Naive thymus-derived CD8-positive, alpha-beta T cell (primary cell): ENCODE data around the gene TMEM163. TPM values are rescaled to one million over a fixed set of nuclear protein-coding genes. Genes with fewer than 3 reads are reported as not detected.
A peak's percentile ranks its signal among the peaks of the same experiment; 100 is the strongest.
"Not testable (repeated sequence)": the region's sequence is repeated elsewhere in the genome, so short reads cannot be mapped to it uniquely, and the experiment has no call there.

Experiments used
- ATAC-seq, 2 donors: fragments of 150-1000 bp; cut with Tn5 transposase in 1 of 2; sonication (Bioruptor Pico), chemical (Tn5 transposase) in 1 of 2; 1 replicate in 1 of 2; 2 replicates in 1 of 2; pipeline ENCODE4 v1.10.0; 2021; ENCODE audit warnings: mild to moderate bottlenecking in 2 of 2, moderate library complexity in 2 of 2
- POLR2A ChIA-PET: fragments of 350-600 bp; sonication (Branson Sonifier 250); formaldehyde crosslinking; loops from one replicate; lab custom pipeline; 2021; ENCODE audit warnings: antibody characterized with exemption; lab: Charles Lee
- DNase-seq, 10 donors: peaks; one replicate each; pipeline versions ENCODE4 v3.0.0 to v3.0.0-alpha.2; 2020 to 2022
- H3K27ac Mint-ChIP-seq, 10 donors: one replicate each; pipeline ENCODE4 v1.8.0; 2020 to 2022; ENCODE audit warnings: mild to moderate bottlenecking in 10 of 10, mixed read lengths in 10 of 10, moderate library complexity in 4 of 10, inconsistent platforms in 1 of 10
- H3K27me3 Mint-ChIP-seq, 5 donors: one replicate each; pipeline ENCODE4 v1.8.0; 2021 to 2022; ENCODE audit warnings: mixed read lengths in 5 of 5
- H3K36me3 Mint-ChIP-seq, 3 donors: one replicate each; pipeline ENCODE4 v1.8.0; 2020 to 2022; ENCODE audit warnings: mixed read lengths in 3 of 3, mild to moderate bottlenecking in 2 of 3, inconsistent platforms in 1 of 3
- H3K4me1 Mint-ChIP-seq, 4 donors: one replicate each; pipeline ENCODE4 v1.8.0; 2021 to 2022; ENCODE audit warnings: mixed read lengths in 4 of 4
- H3K4me3 Mint-ChIP-seq, 10 donors: one replicate each; pipeline ENCODE4 v1.8.0; 2020 to 2022; ENCODE audit warnings: mild to moderate bottlenecking in 10 of 10, mixed read lengths in 10 of 10, moderate library complexity in 6 of 10, inconsistent platforms in 1 of 10
- H3K9me3 Mint-ChIP-seq, 9 donors: one replicate each; pipeline ENCODE4 v1.8.0; 2020 to 2022; ENCODE audit warnings: mixed read lengths in 9 of 9, mild to moderate bottlenecking in 3 of 9, inconsistent platforms in 1 of 9, moderate library complexity in 1 of 9
- polyA plus RNA-seq, 3 donors: library from polyadenylated mRNA; unstranded; fragments of 300-500 nt; fragmentation: Illumina TruSeq; gene quantifications; one replicate each; pipeline ENCODE4 v1.2.3, GENCODE V29; 2021
- total RNA-seq, 8 experiments: library from RNA in 2 of 8; stranded (reverse) in 2 of 8; gene quantifications; one replicate each; pipeline ENCODE4 v1.2.3 and lab custom pipeline; 2021 to 2026

Gene TMEM163
- total and polyA plus RNA-seq, 5 experiments from 2014 or later, result 0.24 TPM; not detected in 4

GRCh38 chr2:134578316-134578715, 140.5 kb downstream of the TMEM163 start:
- ATAC-seq (no peak), DNase-seq (no peak)
- H3K36me3 Mint-ChIP-seq, result no peaks in the 10 kb centered on the region
- no peaks in the 10 kb centered on the region for H3K9me3 Mint-ChIP-seq
- no peak overlapping the region for H3K4me3 Mint-ChIP-seq
- H3K27ac Mint-ChIP-seq, result no peak overlapping the region
- H3K4me1 Mint-ChIP-seq, result peaks cover 3 to 14% (median 12%) of the 10 kb centered on the region in 4 donors
- peaks cover 0 to 3% (median 0%) of the 10 kb centered on the region in 5 donors for H3K27me3 Mint-ChIP-seq
- POLR2A ChIA-PET, result no interaction called here

- no peak overlapping the region for H3K27ac Mint-ChIP-seq
- peak in 6 of 10 donors; percentile 6 to 39 (median 12) for DNase-seq
- POLR2A ChIA-PET, result no interaction called here
- no peaks in the 10 kb centered on the region for H3K9me3 Mint-ChIP-seq
- H3K4me1 Mint-ChIP-seq, result peaks cover 0 to 3% (median under 1%) of the 10 kb centered on the region in 4 donors
- no peak overlapping the region for H3K4me3 Mint-ChIP-seq
- peaks cover 0 to 3% (median 0%) of the 10 kb centered on the region in 5 donors for H3K27me3 Mint-ChIP-seq
- H3K36me3 Mint-ChIP-seq, result no peaks in the 10 kb centered on the region
- ATAC-seq, result peak in 1 of 2 donors; percentile 37
These were observed 142.3 kb downstream of the TMEM163 start for GRCh38 chr2:134576478-134576877.

DNA sequence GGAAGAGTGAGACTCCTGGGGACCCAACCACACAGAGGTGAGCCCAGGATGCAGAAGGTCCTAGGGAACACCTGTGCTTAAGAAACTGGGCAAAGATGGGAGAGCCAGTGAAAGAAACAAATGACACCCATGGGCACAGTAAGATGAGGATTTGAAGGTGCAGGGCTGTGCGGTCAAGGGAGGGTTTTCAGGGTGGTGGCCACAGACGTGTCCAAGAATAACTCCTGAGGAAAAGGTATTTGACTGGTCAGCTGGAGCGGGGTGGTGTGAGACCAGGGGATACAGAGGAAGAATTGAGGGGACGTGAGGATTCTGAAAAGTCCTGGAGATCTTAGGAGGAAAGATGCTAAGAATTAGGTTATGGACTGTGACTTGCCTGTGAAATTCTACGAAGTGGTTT, 142.9 kb downstream of the TMEM163 start:
- DNase-seq (no peak), ATAC-seq (no peak)
- no peaks in the 10 kb centered on the region for H3K4me1 Mint-ChIP-seq
- H3K4me3 Mint-ChIP-seq, result no peak overlapping the region
- H3K9me3 Mint-ChIP-seq, result no peaks in the 10 kb centered on the region
- H3K27ac Mint-ChIP-seq, result peak overlapping the region in 1 of 10 donors; percentile 7
- no peaks in the 10 kb centered on the region for H3K36me3 Mint-ChIP-seq
- peaks cover 0 to 3% (median 0%) of the 10 kb centered on the region in 5 donors for H3K27me3 Mint-ChIP-seq
- POLR2A ChIA-PET, result no interaction called here

GRCh38 chr2:134574611-134575330, 144.0 kb downstream of the TMEM163 start:
- peak overlapping the region in 1 of 10 donors; percentile 8 for H3K27ac Mint-ChIP-seq
- DNase-seq, result no peak
- H3K4me3 Mint-ChIP-seq, result no peak overlapping the region
- POLR2A ChIA-PET, result no interaction called here
- no peaks in the 10 kb centered on the region for H3K36me3 Mint-ChIP-seq
- ATAC-seq, result no peak
- H3K9me3 Mint-ChIP-seq, result no peaks in the 10 kb centered on the region
- H3K27me3 Mint-ChIP-seq, result peaks cover 0 to 3% (median 0%) of the 10 kb centered on the region in 5 donors
- no peaks in the 10 kb centered on the region for H3K4me1 Mint-ChIP-seq

DNA sequence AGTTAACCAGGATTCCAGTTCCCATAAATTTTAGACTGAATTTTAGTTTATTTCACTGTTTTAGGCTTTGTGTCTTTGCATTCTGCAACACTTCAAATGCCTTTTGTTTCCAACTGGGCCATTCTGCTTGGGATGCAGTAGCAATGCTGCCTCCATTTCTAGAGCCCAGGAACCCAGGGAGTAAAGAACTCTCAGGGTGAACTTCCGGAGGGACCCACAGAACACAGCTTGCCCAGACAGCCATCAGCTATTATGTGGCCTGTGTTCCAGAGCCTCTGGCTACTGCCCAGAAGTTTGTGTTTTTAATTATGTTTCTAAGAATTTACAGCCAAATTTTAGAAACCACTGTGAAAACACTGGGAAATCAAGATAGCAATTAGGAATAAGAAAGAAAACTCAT, 145.1 kb downstream of the TMEM163 start:
- H3K9me3 Mint-ChIP-seq, result no peaks in the 10 kb centered on the region
- no peak overlapping the region for H3K4me3 Mint-ChIP-seq
- H3K36me3 Mint-ChIP-seq, result no peaks in the 10 kb centered on the region
- no peaks in the 10 kb centered on the region for H3K4me1 Mint-ChIP-seq
- H3K27me3 Mint-ChIP-seq, result peaks cover under 1 to 3% (median 2%) of the 10 kb centered on the region in 5 donors
- ATAC-seq, result no peak
- POLR2A ChIA-PET, result no interaction called here
- H3K27ac Mint-ChIP-seq, result no peak overlapping the region
- no peak for DNase-seq

GRCh38 chr2:134573085-134573370, 145.8 kb downstream of the TMEM163 start:
- POLR2A ChIA-PET, result no interaction called here
- H3K27me3 Mint-ChIP-seq, result peaks cover 1 to 10% (median 3%) of the 10 kb centered on the region in 5 donors
- no peak overlapping the region for H3K27ac Mint-ChIP-seq
- H3K9me3 Mint-ChIP-seq, result no peaks in the 10 kb centered on the region
- H3K36me3 Mint-ChIP-seq, result no peaks in the 10 kb centered on the region
- H3K4me3 Mint-ChIP-seq, result no peak overlapping the region
- DNase-seq, result no peak
- ATAC-seq, result no peak
- no peaks in the 10 kb centered on the region for H3K4me1 Mint-ChIP-seq

DNA sequence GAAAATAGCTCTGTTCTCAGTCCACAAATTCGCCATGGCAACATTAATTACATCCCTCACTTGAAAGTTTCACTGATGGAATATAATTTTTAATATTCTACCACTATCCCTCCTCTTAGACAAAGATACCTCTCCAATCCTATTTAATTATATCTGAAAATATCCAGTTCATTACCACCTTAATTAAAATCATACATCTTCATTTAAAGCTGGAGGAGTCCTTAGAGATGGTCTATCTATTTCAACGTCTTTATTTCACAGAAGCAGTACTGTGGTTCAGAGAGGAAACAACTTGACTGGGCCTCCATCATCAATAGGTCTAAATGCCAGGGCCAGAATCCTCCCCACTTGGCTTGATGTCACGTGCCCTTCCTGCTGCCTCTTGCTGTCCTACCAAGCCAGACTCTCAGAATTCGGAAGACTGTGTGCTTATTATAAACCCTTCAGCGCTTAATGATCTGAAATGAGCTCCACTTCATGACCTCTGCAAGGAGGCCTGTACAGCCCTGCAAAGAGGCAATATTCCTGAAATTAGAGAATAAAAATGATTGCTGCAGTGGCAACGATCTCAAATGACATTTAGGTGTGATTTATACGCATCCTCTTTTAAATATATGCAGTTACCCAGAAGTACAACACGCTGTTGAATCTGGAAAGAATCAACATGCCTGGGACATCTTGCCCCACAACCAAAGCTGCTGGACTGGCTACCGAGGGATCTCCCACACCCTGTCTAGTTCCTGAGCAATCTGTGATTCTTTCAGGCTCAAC, 146.3 kb downstream of the TMEM163 start:
- Mint-ChIP-seq H3K9me3 (no peaks in the 10 kb centered on the region), H3K36me3 (no peaks in the 10 kb centered on the region), H3K27me3 (peaks cover 1 to 10% (median 3%) of the 10 kb centered on the region in 5 donors), H3K27ac (peak overlapping the region in 1 of 10 donors; percentile 66), H3K4me1 (no peaks in the 10 kb centered on the region), H3K4me3 (no peak overlapping the region)
- DNase-seq, result no peak
- POLR2A ChIA-PET, result no interaction called here
- ATAC-seq, result no peak

DNA sequence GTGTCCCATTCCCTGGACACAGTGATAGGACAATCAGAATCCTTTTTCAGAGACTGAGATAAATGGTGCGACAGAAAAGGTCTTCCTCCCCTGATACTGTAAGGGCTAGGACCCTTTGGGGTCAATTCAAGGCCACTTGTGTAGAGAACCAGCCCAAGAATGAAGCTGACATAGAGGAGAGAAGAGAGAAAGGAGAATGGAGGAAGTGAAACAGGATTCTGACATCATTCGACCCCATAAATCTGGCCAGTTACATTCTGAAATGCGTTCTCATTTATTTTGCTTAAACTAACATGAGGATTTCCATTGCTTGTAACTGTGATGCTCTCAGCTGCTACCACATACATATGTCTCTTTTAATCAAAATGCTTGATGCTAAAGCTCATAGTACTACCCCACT, 148.1 kb downstream of the TMEM163 start:
- Mint-ChIP-seq H3K36me3 (no peaks in the 10 kb centered on the region), H3K9me3 (no peaks in the 10 kb centered on the region), H3K27me3 (peaks cover 2 to 14% (median 3%) of the 10 kb centered on the region in 5 donors), H3K4me3 (no peak overlapping the region), H3K4me1 (no peaks in the 10 kb centered on the region), H3K27ac (no peak overlapping the region)
- DNase-seq (no peak), ATAC-seq (no peak)
- POLR2A ChIA-PET, result no interaction called here

- no peaks in the 10 kb centered on the region for H3K9me3 Mint-ChIP-seq
- peak overlapping the region in 1 of 10 donors; percentile 46 for H3K27ac Mint-ChIP-seq
- peaks cover 3 to 16% (median 9%) of the 10 kb centered on the region in 5 donors for H3K27me3 Mint-ChIP-seq
- H3K4me1 Mint-ChIP-seq, result peaks cover 0 to 1% (median 0%) of the 10 kb centered on the region in 4 donors
- H3K4me3 Mint-ChIP-seq, result no peak overlapping the region
- no peaks in the 10 kb centered on the region for H3K36me3 Mint-ChIP-seq
- DNase-seq, result no peak
- POLR2A ChIA-PET, result no interaction called here
- ATAC-seq, result no peak
These were observed 150.4 kb downstream of the TMEM163 start for GRCh38 chr2:134568413-134568812.

- H3K36me3 Mint-ChIP-seq, result no peaks in the 10 kb centered on the region
- POLR2A ChIA-PET, result no interaction called here
These were observed 151.1 kb downstream of the TMEM163 start for GRCh38 chr2:134567666-134568065.

GRCh38 chr2:134564955-134565354, 153.8 kb downstream of the TMEM163 start:
- H3K27ac Mint-ChIP-seq, H3K9me3 Mint-ChIP-seq, H3K4me1 Mint-ChIP-seq, DNase-seq, H3K36me3 Mint-ChIP-seq, H3K4me3 Mint-ChIP-seq, ATAC-seq: not testable (repeated sequence)
- POLR2A ChIA-PET, result interaction anchor here (0.7 kb wide), 1 partner anchor 414 kb away, joined by 3 read pairs; no protein-coding TSS in a partner anchor
- peaks cover 4 to 35% (median 14%) of the 10 kb centered on the region in 5 donors for H3K27me3 Mint-ChIP-seq

More at GRCh38 chr2:134567666-134568065, 151.1 kb downstream of the TMEM163 start:
- peaks cover 0 to 1% (median 0%) of the 10 kb centered on the region in 4 donors for H3K4me1 Mint-ChIP-seq
- DNase-seq (no peak), ATAC-seq (no peak)
- H3K27ac Mint-ChIP-seq, result no peak overlapping the region
- H3K4me3 Mint-ChIP-seq, result no peak overlapping the region
- H3K27me3 Mint-ChIP-seq, result peaks cover 3 to 20% (median 9%) of the 10 kb centered on the region in 5 donors
- no peaks in the 10 kb centered on the region for H3K9me3 Mint-ChIP-seq

- Mint-ChIP-seq H3K36me3 (no peaks in the 10 kb centered on the region), H3K4me3 (no peak overlapping the region), H3K27ac (no peak overlapping the region), H3K27me3 (peaks cover 4 to 37% (median 14%) of the 10 kb centered on the region in 5 donors), H3K4me1 (peaks cover 0 to 1% (median 0%) of the 10 kb centered on the region in 4 donors), H3K9me3 (no peaks in the 10 kb centered on the region)
- no peak for DNase-seq
- POLR2A ChIA-PET, result no interaction called here
- no peak for ATAC-seq
These were observed 154.3 kb downstream of the TMEM163 start for GRCh38 chr2:134564549-134564948.

DNA sequence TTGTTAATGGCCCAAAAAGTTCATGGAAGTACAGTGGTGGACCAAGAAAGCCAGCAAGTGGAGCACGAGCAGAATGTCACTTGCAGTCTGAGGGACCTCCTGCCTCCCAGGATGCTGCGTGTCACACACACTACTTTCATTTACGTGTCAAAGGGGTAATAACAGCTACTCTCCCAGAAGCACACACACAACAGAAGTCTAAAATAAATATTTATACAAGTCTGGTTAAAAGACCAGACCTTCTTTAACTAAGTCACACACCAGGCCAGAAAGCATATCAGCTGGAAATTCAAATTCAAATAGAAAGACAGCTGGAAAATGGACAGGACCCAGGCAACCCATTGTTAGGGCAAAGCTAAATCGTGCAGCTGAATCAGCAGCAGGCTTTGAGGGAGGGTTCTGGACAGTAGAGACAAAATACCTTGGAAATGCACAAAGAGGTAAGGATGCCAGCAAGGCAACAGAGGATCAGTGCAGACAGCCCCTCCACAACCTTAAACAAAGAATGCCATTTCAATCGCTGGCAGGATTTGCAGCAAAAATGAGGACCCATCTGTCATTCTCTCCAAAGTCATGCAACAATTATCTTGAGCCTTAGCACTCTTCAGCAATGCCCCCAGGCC, 160.5 kb downstream of the TMEM163 start:
- Mint-ChIP-seq H3K27me3 (peaks cover 1 to 21% (median 4%) of the 10 kb centered on the region in 5 donors), H3K4me1 (no peaks in the 10 kb centered on the region), H3K36me3 (no peaks in the 10 kb centered on the region), H3K4me3 (no peak overlapping the region), H3K9me3 (no peaks in the 10 kb centered on the region), H3K27ac (no peak overlapping the region)
- POLR2A ChIA-PET, result no interaction called here
- ATAC-seq (no peak), DNase-seq (no peak)
